Activated CD4-positive, alpha-beta T cell treated with anti-CD3 and anti-CD28 coated beads, Interleukin-2, amount 50 U/mL, for 48 hours (primary cell): Measurements from ENCODE around the gene ATP11A.

ENCODE experiments used
- DNase-seq, 2 experiments: peaks; one replicate each; pipeline ENCODE4 v3.0.0-alpha.2; 2020

Gene ATP11A

DNA sequence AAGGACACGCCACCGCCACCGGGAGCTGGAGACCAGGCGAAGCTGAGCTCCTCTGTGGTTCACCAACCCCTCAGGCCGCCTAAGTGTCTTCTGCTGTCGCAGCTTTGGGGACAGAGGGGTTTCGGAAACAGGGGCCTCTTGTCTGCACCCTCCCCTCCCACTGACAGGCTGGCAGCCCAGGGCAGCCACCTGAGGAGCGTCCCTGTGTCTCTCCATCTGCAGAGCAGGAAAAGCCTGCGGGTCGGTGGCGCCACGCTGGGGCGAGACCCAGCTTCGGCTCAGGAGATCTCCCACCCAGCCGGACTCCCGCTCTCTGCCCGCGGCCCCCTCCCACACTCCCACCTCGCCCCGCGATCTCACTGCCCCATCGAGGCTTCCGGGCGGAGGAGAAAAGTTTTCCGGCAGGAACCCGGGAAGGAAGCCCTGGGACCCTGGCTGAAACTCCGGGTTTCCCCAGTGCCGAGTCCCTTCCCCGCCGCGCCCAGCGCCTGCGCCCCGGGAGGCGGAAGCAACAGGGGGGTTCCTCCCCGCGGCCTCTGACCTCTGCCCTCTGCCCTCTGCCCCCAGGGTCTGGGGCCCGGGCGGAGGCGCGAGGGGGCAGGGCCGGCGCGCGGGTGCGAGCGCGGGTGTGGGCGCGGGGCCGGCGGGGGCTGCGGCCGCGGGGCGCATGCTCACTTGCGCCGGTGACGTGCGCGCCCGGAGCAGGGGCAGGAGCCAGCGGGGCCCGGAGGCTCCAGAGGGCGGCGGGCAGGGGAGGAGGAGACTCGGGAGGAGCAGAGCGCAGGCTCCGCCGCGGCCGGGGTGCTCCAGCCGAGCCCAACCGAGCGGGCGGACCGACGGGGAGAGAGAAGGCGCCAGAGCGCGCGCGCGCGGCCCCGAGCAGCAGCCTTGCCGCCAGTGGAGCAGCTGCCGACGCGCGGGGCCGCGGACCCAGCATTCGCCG is at the start of gene ATP11A:
Gene ATP11A (plus strand): TSS at position 736 of the 943 bp plus-strand sequence. CDS start 379 bp downstream, outside the sequence.
- peak; percentile 79 to 84 for DNase-seq

DNA sequence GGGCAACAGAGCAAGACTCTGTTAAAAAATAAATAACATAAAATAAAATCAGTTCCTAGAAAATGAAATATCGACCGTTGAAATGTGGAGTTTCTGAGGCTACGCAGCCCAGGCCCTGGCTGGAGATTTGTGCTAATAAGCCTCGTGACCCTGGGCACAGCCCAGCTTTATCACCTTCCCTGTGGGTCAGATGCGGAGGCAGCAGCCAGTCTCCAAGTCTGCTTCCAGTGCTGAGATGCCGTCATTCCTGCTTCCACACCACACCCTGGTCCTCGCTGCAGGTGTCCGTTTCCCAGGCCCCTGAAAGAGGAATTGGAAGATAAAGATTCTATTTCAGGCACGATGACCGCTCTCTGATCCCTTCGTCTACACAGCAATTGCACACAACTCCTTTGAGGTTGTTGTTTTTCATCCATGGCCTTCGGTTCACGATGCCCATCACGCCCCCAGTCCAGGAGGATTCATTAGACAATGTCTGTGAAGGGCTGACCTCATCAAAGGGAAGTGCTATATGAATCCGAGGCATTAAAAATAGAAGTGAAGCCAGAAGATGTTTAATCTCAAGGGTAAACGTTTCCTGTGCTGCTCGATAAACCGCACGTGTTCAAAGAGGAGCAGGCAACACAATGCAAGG is 48.3 kb upstream of the ATP11A start:
- no peak for DNase-seq

DNA sequence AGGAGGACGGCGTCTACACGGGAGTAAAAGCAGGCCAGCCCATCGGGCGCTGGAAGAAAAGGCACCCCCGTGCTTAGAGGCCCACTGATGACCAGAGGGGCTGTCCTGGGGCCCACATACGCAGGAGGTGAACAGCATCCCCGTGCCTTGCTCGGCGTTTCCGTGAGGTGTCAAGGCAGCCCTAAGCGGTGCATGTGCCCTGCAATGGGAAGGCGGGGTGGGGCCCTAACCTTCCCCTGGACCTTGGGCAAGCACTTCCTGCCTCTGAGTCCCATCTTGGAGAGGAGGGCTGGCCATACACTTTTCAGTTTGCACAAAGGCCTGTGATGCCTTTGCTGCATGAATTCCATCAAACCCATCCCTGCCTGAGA is 47.8 kb upstream of the ATP11A start:
- DNase-seq = no peak

DNA sequence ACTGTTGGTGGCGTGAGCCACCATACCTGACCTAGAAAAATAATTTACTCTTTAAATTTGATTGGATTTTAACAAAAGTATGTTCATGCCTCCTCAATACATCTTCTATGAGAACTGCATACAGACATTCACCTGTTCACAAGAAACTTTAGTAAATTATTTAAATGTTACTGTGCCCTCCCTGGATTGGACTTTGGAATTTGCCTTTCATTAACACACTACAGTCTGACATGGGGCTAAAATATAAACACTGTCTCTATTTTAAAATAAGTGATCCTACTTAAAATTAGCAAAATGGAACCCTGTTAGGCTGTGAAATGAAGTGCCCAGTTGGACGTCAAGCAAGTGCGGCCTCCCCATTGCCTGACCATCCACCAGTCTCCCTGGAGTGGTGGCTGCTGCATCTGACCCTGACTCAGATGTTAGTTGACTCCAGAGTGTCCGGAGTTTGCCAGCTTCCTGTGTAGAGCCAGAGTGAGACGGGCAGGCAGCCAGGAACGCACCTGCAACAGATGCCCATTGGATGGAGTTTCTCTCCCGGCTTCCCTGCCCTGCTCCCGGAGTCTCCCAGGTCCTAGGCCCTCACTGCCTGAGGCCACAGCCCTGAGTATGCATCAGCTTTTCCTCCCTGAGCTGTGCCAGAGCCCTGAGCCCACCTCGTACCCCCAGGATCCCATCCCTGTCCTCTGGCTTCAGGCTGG is 45.9 kb upstream of the ATP11A start:
- DNase-seq = no peak

DNA sequence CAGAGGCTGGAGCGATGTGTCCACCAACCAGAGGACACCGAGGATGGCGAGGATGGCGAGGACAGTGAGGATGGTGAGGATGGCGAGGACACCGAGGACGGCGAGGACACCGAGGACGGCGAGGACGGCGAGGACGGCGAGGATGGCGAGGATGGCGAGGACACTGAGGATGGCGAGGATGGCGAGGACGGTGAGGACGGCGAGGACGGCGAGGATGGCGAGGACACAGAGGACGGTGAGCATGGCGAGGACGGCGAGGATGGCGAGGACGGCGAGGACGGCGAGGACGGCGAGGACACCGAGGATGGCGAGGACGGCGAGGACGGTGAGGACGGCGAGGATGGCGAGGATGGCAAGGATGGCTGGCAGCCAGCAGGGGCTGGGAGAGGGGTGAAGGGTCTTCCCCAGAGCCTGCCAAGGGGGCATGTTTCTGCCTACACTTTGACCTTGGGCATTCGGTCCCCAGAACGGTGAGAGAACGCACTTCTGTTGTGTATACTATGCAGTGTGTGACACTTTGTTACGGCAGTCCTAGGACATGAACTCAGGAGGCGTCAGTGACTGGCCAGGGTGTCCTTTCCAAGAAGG is 44.4 kb upstream of the ATP11A start:
- no peak for DNase-seq

DNA sequence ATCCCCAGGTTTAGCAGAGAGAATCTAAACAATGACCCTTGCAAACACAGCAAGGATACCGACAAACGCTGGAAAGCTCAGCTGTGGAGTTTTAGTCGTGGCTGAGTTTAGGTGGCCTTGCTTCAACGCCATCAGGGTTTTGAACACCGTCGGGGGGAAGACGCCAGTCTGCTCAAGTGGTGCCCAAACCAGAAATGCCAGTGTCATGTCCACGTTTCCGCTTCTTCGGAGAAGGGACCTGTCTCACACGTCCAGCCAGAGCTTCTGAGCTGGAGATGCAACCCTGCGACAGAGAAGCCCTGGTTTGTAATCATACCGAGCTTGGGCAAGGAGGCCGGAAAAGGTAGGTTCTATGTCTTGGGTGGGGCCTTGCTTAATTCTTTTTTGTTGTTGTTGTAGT is 42.6 kb upstream of the ATP11A start:
- no peak for DNase-seq

DNA sequence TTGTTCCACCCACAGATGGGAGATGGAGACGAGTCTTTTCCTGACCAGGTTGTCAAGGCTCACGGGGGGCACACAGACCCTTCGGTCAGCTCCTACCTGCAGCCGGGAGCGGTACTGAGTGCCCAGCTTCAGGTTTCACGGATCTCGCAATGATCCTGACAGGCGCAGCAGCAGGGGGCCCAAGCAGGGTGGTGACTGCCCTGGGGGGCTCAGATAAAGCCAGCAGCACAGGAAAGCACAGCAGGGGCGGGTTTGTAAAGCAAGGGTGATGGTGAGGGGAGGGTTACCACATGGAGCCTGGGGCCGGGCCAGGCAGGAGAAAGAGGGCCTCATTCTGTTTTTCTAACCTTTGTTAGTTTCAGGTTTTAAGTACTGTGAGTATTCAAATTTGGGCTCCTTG is 41.7 kb upstream of the ATP11A start:
- no peak for DNase-seq

DNA sequence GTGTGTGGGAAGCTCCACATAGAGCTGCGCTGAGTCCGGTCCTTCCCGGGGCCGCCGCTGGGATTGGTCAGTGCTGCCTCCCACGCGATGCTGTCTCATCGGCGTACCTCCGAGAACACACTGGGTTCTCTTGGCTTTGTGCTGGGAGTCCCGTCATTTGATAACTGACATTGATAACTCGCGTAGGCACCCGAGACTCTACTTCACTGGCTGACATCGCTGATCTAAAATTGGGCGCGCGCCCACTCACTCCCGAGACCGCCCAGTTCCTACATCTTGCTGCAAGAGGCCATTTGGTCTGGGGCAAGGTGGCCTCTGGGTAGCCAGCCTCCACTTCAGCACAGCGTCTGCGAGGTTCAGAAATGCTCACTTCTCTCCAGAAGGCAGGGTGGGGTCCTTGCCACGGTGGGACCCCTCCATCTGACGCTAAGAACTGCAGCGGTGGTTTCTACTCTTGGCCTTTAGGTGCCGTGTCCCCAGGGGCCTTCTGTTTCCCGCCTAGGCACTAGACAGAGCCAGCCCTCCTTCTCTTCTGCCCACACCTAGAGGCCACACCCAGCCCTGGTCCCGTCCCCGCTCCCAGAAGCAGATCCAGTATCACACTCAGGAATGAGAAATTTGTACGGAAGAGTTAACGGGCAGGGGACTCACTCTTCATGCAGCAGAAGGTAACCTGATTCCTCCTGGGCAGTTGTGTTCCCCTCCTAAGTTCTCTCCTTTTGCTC is 40.7 kb upstream of the ATP11A start:
- no peak for DNase-seq

DNA sequence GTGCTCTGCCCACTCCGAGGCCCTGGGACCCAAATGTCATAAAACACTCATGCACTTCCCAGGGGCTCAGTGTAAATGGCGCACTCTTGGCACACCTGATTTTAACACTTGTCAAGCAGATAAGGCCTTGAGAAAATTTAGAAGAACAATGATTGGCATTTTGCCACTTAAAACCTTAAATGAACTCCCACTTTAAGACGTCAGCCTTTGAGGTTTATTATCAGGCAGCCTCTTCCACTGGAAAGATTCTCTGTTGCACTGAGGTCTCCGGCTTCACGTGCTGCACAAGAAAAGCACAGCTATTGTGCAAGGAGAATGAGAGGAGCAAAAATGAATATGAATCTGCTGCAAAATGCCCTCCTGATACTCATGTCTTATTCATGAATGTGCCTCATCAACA is 38.5 kb upstream of the ATP11A start:
- no peak for DNase-seq

DNA sequence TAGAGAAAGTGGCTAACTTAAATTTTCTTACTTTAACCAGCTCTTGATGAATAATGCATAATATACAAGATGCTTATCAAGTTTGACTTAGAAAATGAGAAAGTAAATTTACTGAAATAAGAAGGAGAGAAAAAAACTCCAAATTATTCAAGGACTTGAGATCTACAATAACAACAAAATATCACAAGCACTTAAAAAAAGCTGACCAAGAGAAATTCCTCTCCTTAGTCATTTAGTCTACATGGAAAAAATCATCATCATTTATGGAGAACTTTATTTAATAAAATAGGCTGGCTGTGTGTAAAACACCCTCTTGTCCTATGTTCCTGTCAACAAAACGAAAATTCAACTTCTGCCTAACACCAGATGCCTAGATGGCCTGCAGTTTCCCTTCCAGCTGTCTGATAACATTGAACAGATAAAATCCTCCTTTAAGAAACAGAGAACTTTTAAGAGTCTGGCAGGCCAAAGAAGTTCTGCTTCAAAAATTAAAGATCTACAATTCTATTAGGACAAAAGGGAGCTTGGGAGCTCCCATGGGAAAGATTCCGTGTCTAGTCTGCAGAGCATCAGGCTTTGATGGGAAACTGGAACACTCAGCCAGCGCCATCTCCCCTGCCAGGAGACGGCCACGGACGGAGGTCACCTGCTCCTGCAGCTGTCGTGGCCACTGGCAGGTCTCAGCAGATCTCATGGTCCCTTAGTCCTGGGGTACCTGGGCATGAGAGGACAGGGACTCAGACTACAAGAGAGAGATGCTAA is 37.9 kb upstream of the ATP11A start:
- DNase-seq = no peak

DNA sequence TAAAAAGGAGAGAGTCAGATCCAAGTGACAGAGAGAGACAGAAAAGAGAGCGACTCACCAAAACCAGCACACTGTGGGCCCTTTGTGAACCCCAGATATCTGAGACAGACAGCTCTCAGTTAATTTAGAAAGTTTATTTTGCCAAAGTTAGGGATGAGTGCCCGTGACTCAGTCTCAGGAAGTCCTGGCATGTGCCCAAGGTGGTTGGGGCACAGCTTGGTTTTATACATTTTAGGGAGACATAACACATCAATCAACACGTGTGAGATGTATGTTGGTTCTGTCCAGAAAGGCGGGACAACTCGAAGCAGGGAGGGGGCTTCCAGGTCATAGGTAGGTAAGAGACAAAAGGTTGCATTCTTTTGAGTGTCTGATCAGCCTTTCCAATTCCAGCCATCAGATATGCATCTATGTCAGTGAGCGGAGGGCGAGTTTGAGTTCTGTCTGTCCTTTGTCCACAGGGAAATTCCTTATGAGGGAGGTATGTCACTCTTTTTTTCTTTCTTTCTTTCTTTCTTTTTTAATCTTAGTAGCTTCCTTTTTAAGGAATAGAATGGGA is 37.2 kb upstream of the ATP11A start:
- DNase-seq = no peak

DNA sequence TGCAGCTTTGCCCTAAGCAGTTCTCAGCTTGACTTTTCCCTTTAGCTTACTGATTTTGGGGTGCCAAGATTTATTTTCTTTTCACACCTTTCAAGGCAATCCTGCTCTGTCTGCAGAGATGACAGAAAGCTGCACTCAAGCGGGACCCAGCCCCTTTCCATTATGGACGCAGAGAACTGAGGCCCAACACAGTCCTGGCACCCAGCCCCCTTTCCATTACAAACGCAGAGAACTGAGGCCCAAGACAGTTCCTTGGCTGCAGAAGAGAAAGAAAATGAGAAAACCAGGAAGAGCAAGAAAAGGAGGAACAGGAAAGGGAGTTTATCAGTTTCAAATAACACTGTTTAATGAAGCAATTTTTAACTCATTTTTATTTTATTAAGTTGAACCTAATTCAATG is 36.8 kb upstream of the ATP11A start:
- DNase-seq = no peak

DNA sequence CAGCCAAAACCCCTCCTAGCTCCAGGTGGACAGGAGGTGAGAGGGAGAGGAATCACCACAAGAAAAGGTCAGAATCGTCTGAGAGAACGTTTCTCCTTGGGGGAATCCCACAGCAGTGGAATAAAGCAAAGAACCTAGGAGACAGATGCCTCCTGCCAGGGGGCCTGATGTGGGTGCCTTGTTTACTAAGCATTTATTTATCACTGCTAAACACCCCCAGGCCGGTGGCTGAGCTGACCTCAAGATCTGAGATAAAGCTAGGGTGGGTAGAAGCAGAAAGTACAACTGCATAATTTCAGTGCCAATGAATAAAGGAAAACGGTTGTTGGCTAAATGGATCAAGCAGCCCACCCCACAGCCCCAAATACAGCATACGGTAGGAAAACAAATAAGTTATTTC is 33.9 kb upstream of the ATP11A start:
- DNase-seq = no peak

DNA sequence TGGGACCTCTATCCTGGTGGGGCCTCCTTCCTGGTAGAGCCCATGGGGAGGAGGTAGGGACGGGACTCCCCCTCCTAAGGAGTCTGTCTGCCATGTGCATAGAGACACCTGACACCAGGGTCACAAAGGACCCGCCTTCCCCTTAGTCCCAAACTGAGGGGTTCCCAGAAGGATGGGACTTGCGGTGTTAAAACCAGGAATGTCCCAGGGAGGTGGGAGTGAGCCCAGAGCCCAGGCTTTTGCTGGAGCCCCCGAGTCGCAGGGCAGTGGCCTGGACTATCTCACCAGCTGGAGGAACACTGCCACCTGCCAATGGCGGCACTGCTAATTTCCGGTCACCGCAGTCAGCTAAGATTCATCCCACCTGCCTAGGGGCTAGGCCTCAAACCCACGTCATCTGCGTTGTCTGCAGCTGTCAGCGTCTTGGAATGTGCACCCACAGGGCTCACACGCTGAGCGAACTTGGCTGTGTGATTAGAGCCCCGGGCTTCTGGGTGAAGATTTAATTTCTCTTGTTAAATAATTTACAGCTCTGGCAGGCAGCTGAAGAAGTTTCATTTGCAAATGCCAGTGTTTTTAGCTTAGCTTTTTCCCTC is 31.9 kb upstream of the ATP11A start:
- no peak for DNase-seq

DNA sequence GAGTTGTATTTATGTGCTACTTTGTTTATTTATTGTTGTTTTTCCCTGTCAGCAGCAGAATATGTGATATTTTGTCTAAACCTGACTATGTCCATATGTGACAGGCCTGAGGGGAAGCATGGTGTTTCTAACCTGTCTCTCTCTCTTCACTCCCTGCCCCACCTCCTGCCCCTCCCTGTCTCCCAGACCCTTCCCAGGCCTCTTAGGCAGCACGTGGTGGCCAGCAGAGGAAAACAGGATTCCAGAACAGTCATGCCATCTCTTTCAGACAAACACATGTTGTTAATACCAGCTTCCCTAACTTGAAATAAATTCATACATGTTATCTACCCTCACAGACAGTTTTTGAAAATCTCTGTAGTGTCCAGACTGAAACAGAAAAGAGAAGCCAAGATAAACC is 31.0 kb upstream of the ATP11A start:
- no peak for DNase-seq

DNA sequence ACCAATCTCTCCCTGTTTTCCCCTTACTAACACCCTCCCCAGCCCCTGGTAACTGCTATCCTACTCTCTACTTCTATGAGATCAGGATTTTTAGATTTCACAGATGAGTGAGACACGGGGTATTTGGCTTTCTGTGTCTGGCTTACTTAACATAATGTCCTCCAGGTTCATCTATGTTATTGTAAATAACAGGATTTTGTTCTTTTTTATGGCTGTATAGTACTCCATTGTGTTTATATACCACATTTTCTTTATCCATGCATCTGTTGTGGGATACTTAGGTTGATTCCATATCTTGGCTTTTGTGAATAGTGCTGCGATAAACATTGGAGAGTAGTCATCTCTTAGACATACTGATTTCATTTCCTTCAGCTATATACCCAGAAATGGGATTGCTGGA is 28.5 kb upstream of the ATP11A start:
- DNase-seq = no peak

DNA sequence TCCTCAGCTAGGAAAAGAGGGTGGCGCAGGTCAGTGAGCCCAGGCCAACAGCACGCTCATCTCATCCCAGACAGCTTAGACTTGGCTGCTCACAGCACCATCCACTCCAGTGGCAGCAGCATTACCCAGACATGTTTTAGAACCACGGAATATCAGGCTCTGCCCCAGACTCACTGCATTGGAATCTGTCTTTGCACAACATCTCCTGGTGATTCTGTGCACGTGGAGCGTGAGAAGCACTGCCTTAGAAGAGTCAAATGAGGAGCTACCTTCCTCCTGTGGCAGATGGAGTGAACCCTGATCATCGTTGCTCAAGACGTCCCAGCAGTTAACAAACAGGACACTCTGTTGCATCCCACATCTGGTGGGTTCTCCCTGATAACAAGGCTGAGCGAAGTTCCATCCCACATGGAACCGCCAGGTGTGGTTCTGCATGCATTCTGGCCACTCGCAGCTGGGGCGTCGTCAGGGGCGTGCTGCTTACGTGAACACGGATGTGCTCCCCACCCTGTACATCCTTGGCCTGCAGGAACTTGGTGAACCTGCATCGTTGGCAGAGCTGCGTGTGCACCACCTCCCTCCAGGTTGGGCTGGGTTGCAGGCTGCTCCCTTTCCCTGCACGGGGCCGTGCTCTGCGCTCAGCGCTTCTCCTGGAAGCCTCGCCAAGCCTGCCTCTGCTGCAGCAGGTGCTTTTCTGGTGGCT is 25.2 kb upstream of the ATP11A start:
- DNase-seq = no peak

DNA sequence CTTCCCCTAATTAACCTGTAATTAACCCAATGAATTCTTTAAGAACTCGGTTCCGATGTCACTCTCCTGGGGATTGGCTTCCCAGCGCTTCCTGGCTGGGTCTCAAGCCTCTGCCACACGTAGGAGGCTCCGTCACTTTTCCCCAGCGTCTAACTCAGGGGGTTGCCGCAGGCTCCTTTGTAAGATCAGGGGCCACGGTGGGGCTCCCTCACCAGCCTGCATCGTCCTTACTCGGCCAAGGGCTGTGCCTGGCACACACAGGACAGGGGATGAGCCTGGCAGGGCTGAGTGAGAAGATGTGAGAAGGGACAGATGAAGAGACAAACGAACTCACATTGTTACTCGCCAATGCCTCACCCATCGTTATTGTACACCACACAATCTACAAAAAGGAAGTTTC is 20.9 kb upstream of the ATP11A start:
- no peak for DNase-seq

DNA sequence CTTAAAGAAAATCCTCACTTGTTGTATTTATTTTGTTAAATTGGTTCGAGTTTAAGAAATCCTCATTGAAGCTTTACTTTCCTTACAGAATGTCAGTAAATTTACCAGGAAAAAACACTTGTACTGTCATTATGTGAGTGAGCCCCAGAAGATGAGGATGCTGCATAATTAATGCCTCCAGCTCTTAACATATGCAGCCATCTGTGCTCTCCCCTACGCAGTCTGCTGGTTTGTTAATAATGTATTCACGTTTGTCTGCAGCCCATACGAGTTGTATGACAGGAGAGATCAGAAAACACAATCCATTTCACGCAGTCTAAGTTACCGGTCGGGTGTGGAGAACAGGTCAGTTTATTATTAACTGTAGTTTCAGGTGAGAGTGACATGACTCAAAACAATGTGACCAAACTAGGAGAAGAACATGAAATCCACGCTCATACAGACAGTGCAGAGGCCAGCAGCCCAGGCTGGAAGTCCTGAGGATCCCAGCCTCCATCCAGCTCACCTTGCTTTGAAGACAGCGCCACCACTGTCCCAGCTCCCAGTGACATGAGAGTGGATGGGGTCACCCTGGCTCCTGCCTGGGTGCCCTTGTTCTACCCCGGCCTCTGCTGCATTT is 19.8 kb upstream of the ATP11A start:
- DNase-seq = no peak

DNA sequence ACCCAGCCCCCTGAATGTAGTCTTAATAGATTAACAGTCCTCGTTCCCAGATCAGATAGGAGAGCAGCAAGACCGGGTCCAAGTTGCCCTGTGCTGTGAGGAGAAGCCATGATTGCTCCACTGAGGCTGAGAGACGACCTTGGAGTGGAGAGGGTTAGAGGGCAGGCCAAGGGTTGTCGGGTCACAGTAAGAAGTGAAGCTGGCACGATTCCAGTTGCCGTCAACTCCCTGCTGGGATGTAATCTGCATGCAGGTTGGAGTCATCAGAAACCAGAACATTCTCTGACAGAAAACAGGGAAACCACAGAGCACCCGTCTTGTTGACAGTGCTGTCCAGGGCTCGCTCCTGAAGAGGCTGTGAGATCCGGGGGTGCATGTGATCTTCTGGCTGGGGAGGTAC is 19.0 kb upstream of the ATP11A start:
- no peak for DNase-seq
